Measurements from ENCODE around the gene TANGO6.

Gene TANGO6

DNA sequence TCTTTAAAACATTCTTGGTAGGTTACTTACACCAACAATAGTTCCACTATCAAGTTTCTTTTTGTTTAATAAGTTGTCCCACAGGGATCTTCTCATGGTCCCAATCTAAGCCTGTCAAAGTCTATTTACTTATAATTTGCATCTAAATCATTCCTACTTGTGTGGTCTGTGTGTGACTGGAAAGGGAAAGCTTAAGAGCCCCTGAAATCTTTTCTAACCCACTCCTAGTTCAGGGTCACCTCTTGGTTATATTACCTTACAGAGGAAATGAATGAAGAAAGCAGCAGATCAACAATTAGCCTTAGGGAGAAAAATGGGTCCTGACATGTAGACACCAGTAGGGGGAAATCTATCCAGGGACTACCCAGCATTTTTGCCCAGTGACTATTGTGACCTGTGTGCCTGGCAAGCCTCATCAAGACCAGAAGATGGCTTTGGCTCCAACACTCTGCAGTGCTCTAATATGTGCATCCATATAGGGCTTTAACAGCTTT, 151.7 kb downstream of the TANGO6 start:
- Histone ChIP-seq H3K4me1 (ENCODE audit: insufficient read depth, poor library complexity, severe bottlenecking) (peaks cover 59% of the 10 kb centered on the region), H3K27me3 (ENCODE audit: insufficient read depth, poor library complexity, severe bottlenecking) (no peaks in the 10 kb centered on the region), H3K27ac (ENCODE audit: poor library complexity, severe bottlenecking) (peak overlapping the region; percentile 98), H3K9me3 (ENCODE audit: severe bottlenecking) (no peaks in the 10 kb centered on the region), H3K4me3 (ENCODE audit: severe bottlenecking) (no peak overlapping the region), H3K36me3 (ENCODE audit: low read depth) (no peaks in the 10 kb centered on the region)
- TF ChIP-seq, protein P1, sequence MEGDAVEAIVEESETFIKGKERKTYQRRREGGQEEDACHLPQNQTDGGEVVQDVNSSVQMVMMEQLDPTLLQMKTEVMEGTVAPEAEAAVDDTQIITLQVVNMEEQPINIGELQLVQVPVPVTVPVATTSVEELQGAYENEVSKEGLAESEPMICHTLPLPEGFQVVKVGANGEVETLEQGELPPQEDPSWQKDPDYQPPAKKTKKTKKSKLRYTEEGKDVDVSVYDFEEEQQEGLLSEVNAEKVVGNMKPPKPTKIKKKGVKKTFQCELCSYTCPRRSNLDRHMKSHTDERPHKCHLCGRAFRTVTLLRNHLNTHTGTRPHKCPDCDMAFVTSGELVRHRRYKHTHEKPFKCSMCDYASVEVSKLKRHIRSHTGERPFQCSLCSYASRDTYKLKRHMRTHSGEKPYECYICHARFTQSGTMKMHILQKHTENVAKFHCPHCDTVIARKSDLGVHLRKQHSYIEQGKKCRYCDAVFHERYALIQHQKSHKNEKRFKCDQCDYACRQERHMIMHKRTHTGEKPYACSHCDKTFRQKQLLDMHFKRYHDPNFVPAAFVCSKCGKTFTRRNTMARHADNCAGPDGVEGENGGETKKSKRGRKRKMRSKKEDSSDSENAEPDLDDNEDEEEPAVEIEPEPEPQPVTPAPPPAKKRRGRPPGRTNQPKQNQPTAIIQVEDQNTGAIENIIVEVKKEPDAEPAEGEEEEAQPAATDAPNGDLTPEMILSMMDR (IDR thresholded peaks at IDR 0.05; ENCODE audit: poor library complexity, severe bottlenecking) = peak; percentile 68
- peak; percentile 88 for DNase-seq (ENCODE audit: low spot score)
- ATAC-seq (ENCODE audit: low read depth) = peak; percentile 83

DNA sequence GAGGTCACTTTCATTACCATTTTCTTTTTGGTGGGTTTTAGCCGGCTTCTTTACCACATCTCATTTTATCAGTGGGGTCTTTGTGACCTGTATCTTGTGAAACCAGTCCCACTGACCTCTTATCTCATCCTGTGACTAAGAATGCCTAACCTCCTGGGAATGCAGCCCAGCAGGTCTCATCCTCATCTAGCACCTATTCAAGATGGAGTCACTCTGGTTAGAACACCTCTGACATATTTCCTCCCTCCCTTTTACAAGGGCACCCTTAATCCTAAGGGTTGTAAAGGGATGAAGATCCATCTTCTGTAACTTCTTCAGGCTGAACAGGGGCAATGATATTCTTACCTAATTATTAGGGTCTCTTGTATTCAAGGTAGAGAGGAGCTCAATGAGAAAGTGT, 154.2 kb downstream of the TANGO6 start:
- no peak overlapping the region for H3K27ac ChIP-seq (ENCODE audit: poor library complexity, severe bottlenecking)
- ATAC-seq (ENCODE audit: low read depth) = no peak

DNA sequence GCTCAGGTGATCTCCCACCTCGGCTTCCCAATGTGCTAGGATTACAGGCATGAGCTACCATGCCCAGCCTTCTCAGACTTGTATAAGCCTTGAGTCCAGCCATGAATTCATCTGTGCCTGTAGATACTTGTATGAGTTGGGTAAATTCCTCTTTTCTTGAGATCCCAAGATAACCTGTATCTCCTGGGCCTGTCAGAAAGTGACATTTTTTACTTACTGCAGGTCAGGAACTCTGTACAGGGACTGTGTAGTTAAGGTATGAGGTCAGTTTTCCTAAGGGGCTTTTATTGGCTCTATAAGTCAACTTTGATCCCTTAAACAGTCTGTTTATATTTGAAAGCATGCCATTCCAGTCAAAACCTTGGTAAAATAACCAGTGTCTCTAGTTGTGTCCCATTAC, 155.8 kb downstream of the TANGO6 start:
- H3K27ac ChIP-seq (ENCODE audit: poor library complexity, severe bottlenecking) = no peak overlapping the region
- ATAC-seq (ENCODE audit: low read depth) = no peak
- H3K4me1 ChIP-seq (ENCODE audit: insufficient read depth, poor library complexity, severe bottlenecking) = peaks cover 26% of the 10 kb centered on the region
- peaks cover 13% of the 10 kb centered on the region for H3K9me3 ChIP-seq (ENCODE audit: severe bottlenecking)
- H3K36me3 ChIP-seq (ENCODE audit: low read depth) = no peaks in the 10 kb centered on the region
- no peak overlapping the region for H3K4me3 ChIP-seq (ENCODE audit: severe bottlenecking)
- DNase-seq (ENCODE audit: low spot score) = no peak
- TF ChIP-seq, protein P1 (IDR thresholded peaks at IDR 0.05; ENCODE audit: poor library complexity, severe bottlenecking) = no peak
- no peaks in the 10 kb centered on the region for H3K27me3 ChIP-seq (ENCODE audit: insufficient read depth, poor library complexity, severe bottlenecking)

More for the DNA sequence above, 154.2 kb downstream of the TANGO6 start:
- no peak overlapping the region for H3K4me3 ChIP-seq (ENCODE audit: severe bottlenecking)
- peaks cover 39% of the 10 kb centered on the region for H3K4me1 ChIP-seq (ENCODE audit: insufficient read depth, poor library complexity, severe bottlenecking)
- H3K36me3 ChIP-seq (ENCODE audit: low read depth) = no peaks in the 10 kb centered on the region
- TF ChIP-seq, protein P1 (IDR thresholded peaks at IDR 0.05; ENCODE audit: poor library complexity, severe bottlenecking) = no peak
- no peak for DNase-seq (ENCODE audit: low spot score)
- H3K27me3 ChIP-seq (ENCODE audit: insufficient read depth, poor library complexity, severe bottlenecking) = no peaks in the 10 kb centered on the region
- H3K9me3 ChIP-seq (ENCODE audit: severe bottlenecking) = peaks cover 4% of the 10 kb centered on the region

DNA sequence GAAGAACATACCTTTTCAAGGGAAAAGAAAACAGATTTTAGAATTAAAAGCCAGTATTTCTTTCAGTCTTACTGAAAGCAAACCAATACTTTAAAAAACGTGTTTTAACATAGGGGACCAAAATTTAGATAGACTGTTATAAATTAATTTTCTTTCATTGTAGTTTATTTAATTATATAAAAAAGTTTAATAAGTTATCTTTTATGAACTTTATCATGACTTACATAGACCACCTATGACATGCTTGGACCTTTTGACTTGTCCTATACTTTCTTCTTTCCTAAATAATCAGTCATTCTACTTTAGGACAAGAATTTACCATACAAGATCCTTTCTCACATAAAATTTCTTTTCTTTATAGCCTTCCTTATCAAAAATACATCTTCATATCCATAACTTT, 160.2 kb downstream of the TANGO6 start:
- no peak for DNase-seq (ENCODE audit: low spot score)
- no peak for ATAC-seq (ENCODE audit: low read depth)

More for the DNA sequence above, 160.2 kb downstream of the TANGO6 start:
- no peaks in the 10 kb centered on the region for H3K27me3 ChIP-seq (ENCODE audit: insufficient read depth, poor library complexity, severe bottlenecking)
- H3K9me3 ChIP-seq (ENCODE audit: severe bottlenecking) = peaks cover 13% of the 10 kb centered on the region
- H3K4me1 ChIP-seq (ENCODE audit: insufficient read depth, poor library complexity, severe bottlenecking) = no peaks in the 10 kb centered on the region
- TF ChIP-seq, protein P1 (IDR thresholded peaks at IDR 0.05; ENCODE audit: poor library complexity, severe bottlenecking) = no peak
- H3K36me3 ChIP-seq (ENCODE audit: low read depth) = no peaks in the 10 kb centered on the region
- no peak overlapping the region for H3K27ac ChIP-seq (ENCODE audit: poor library complexity, severe bottlenecking)
- no peak overlapping the region for H3K4me3 ChIP-seq (ENCODE audit: severe bottlenecking)
